NT2/D1 (cell line): ENCODE results near the gene ZDHHC11.
"Not testable (repeated sequence)": the region's sequence is repeated elsewhere in the genome, so short reads cannot be mapped to it uniquely, and the experiment has no call there.

Experiments used
- SUZ12 ChIP-seq: IDR thresholded peaks from 2 replicates; pipeline ENCODE4 v1.6.1; 2011; ENCODE audit not compliant: insufficient read length, insufficient read depth; ENCODE audit errors: extremely low read depth
- YY1 ChIP-seq: IDR thresholded peaks from 2 replicates; pipeline ENCODE4 v1.6.1; 2011; ENCODE audit not compliant: insufficient read length, insufficient read depth
- ZNF274 ChIP-seq: IDR thresholded peaks from 2 replicates; pipeline ENCODE4 v1.6.1; 2011; ENCODE audit warnings: mild to moderate bottlenecking, low read depth, low read length

- TF ChIP-seq ZNF274, YY1, SUZ12: not testable (repeated sequence)
Measured at GRCh38 chr5:847736-848135, 3.0 kb downstream of the ZDHHC11 start.
